Trophoblast cell (in vitro differentiated cells and primary cell): ENCODE data around the gene GSE1.

Experiments
- DNase-seq, 2 donors: peaks; one replicate each; pipeline ENCODE4 v3.0.0-alpha.2; 2016
- H2AFZ ChIP-seq: 2 replicates; pipeline ENCODE4 v1.6.1; 2013; ENCODE audit warnings: low read length, moderate library complexity, mild to moderate bottlenecking; ENCODE audit not compliant: insufficient read depth, poor library complexity
- H2AK5ac ChIP-seq: 2 replicates; pipeline ENCODE4 v1.6.1; 2013; ENCODE audit warnings: mild to moderate bottlenecking, low read length
- H2BK120ac ChIP-seq: 2 replicates; pipeline ENCODE4 v1.6.1; 2013; ENCODE audit warnings: low read length, mild to moderate bottlenecking, moderate library complexity; ENCODE audit not compliant: insufficient read depth, poor library complexity
- H2BK12ac ChIP-seq: 2 replicates; pipeline ENCODE4 v1.6.1; 2013; ENCODE audit warnings: mild to moderate bottlenecking, low read length, moderate library complexity
- H2BK5ac ChIP-seq: 2 replicates; pipeline ENCODE4 v1.6.1; 2013; ENCODE audit warnings: low read length, low read depth, moderate library complexity, mild to moderate bottlenecking; ENCODE audit not compliant: poor library complexity
- H3K14ac ChIP-seq: 2 replicates; pipeline ENCODE4 v1.6.1; 2013; ENCODE audit warnings: mild to moderate bottlenecking, low read length
- H3K18ac ChIP-seq: 2 replicates; pipeline ENCODE4 v1.6.1; 2013; ENCODE audit warnings: mild to moderate bottlenecking, low read length
- H3K23ac ChIP-seq: 2 replicates; pipeline ENCODE4 v1.6.1; 2013; ENCODE audit warnings: low read length
- H3K27ac ChIP-seq: 2 replicates; pipeline ENCODE4 v1.5.1; 2013; ENCODE audit warnings: low read depth, mild to moderate bottlenecking, inconsistent platforms, low read length, moderate library complexity
- H3K27me3 ChIP-seq: 2 replicates; pipeline ENCODE4 v1.6.1; 2013; ENCODE audit warnings: inconsistent platforms, mild to moderate bottlenecking, low read length, moderate library complexity; ENCODE audit not compliant: insufficient read depth
- H3K36me3 ChIP-seq, 2 experiments: 1 replicate in 1 of 2; 2 replicates in 1 of 2; pipeline ENCODE4 v1.6.1; 2013; ENCODE audit warnings: low read length in 2 of 2, mild to moderate bottlenecking in 2 of 2, moderate library complexity in 1 of 2; ENCODE audit not compliant: insufficient read depth in 2 of 2, control insufficient read depth in 1 of 2
- H3K4ac ChIP-seq: 2 replicates; pipeline ENCODE4 v1.6.1; 2013; ENCODE audit warnings: low read depth, mild to moderate bottlenecking, low read length, moderate library complexity
- H3K4me1 ChIP-seq, 2 experiments: 1 replicate in 1 of 2; 2 replicates in 1 of 2; pipeline ENCODE4 v1.6.1; 2013; ENCODE audit warnings: low read length in 2 of 2, mild to moderate bottlenecking in 2 of 2, moderate library complexity in 1 of 2; ENCODE audit not compliant: insufficient read depth in 2 of 2, control insufficient read depth in 1 of 2
- H3K4me2 ChIP-seq: 2 replicates; pipeline ENCODE4 v1.6.1; 2013; ENCODE audit warnings: inconsistent platforms, mild to moderate bottlenecking, low read length, moderate library complexity
- H3K4me3 ChIP-seq: 2 replicates; pipeline ENCODE4 v1.5.1; 2013; ENCODE audit warnings: mild to moderate bottlenecking, low read depth, low read length, inconsistent platforms
- H3K79me1 ChIP-seq: one replicate; pipeline ENCODE4 v1.6.1; 2013; ENCODE audit warnings: low read length
- H3K79me2 ChIP-seq: 2 replicates; pipeline ENCODE4 v1.6.1; 2013; ENCODE audit warnings: low read length, mild to moderate bottlenecking; ENCODE audit not compliant: control insufficient read depth, insufficient read depth, poor library complexity
- H3K9ac ChIP-seq: 2 replicates; pipeline ENCODE4 v1.6.1; 2013; ENCODE audit warnings: mild to moderate bottlenecking, low read length
- H3K9me3 ChIP-seq: 2 replicates; pipeline ENCODE4 v1.6.1; 2013; ENCODE audit warnings: low read depth, mild to moderate bottlenecking, control low read depth, inconsistent platforms, low read length; ENCODE audit not compliant: insufficient read depth
- H4K12ac ChIP-seq: 2 replicates; pipeline ENCODE4 v1.6.1; 2013; ENCODE audit warnings: low read depth, mild to moderate bottlenecking, low read length, moderate library complexity
- H4K8ac ChIP-seq: 2 replicates; pipeline ENCODE4 v1.6.1; 2013; ENCODE audit warnings: low read depth, mild to moderate bottlenecking, low read length, moderate library complexity
- H4K91ac ChIP-seq: one replicate; pipeline ENCODE4 v1.6.1; 2013; ENCODE audit warnings: low read depth, mild to moderate bottlenecking, low read length, moderate library complexity
- WGBS: extraction: QIAGEN DNeasy Blood & Tissue Kit; methylation state at CpG from one replicate; pipeline ENCODE4 v1.1.7; 2013; ENCODE audit warnings: missing lambda C conversion rate; ENCODE audit not compliant: insufficient read length, insufficient coverage; ENCODE audit errors: extremely low coverage; 5-methylcytosine and 5-hydroxymethylcytosine counted together

The GSE1 gene

DNA sequence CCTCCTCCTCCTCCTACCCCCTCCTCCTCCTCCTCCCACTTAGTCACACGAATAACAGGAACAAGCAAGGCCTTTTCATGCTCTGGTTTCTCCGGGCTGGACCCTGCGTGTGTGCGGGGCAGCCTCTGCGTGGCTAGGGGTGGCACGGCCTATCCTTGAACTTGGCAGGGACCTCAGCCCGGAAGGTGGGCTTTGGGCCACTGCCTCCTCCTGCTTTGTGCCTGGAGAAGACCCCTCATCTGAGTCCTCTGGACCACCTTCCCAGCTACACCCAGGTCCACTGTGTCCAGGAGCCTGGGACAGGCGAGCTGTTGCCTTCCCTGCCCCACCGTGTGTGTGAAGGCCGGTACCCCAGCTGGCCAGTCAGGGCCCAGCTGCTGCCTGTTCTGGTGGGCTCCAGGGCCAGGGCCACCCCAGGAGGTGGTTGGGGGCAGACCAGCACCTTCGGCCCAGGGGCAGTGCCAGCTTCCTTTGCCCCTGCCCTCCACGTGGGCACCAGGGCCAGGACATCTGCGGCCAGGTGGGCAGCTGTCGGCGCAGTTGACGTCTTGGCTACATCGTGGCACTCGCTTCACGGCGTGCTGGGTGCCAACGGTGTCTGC, 40.3 kb downstream of the GSE1 start:
- Histone ChIP-seq H3K4ac (no peak overlapping the region), H4K12ac (no peak overlapping the region), H2AK5ac (no peak overlapping the region), H3K4me1 (peaks cover 2% of the 10 kb centered on the region in 2 experiments), H3K23ac (no peak overlapping the region), H3K27ac (no peak overlapping the region), H3K36me3 (peaks cover 70 to 93% of the 10 kb centered on the region in 2 experiments), H3K9me3 (no peaks in the 10 kb centered on the region), H3K79me2 (no peaks in the 10 kb centered on the region), H3K14ac (no peak overlapping the region), H3K79me1 (no peaks in the 10 kb centered on the region), H3K4me2 (no peak overlapping the region), H2BK5ac (no peak overlapping the region), H3K27me3 (no peaks in the 10 kb centered on the region), H2BK120ac (no peak overlapping the region), H3K18ac (no peak overlapping the region), H4K91ac (no peak overlapping the region), H2BK12ac (no peak overlapping the region), H4K8ac (no peak overlapping the region), H3K4me3 (no peak overlapping the region), H3K9ac (no peak overlapping the region), H2AFZ (no peak overlapping the region)
- DNase-seq, result no peak
- no CpG with 5 or more reads among the region's 21 CpGs for WGBS

DNA sequence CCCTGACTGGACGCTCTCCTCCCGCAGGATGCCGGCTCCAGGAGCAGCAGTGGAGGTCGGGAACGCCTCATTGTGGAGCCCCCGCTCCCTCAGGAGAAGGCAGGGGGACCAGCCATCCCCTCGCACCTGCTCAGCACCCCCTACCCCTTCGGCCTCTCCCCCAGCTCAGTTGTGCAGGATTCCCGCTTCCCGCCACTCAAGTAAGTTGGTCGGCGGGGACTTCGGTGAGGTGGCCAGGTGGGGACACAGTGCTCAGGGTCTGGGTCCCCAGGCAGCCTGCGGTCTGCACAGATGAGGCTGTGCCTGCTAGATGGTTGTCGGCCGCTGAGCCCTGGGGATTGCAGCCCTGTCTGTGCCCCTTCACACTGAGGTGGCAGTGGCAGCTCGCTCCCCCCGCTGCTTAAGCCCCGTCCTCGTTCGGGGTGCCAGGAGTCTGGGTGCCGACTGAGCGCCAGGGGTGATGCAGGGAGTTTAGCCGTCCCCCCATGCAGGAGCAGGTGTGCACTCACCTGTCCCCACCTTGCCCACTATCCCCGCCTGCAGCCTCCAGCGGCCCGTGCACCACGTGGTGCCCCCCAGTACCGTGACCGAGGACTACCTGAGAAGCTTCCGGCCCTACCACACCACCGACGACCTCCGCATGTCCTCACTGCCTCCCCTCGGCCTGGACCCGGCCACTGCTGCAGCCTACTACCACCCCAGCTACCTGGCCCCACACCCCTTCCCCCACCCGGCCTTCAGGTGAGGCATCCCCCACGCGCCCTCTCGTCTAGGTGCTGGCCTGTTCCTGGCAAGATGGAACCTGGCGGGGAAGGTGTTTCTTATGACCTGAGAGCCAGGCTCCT, 41.4 kb downstream of the GSE1 start:
- H3K14ac ChIP-seq, result no peak overlapping the region
- no peaks in the 10 kb centered on the region for H3K9me3 ChIP-seq
- H3K18ac ChIP-seq, result peak overlapping the region; percentile 5
- H2BK120ac ChIP-seq, result no peak overlapping the region
- no peak for DNase-seq
- no CpG with 5 or more reads among the region's 41 CpGs for WGBS
- no peak overlapping the region for H2AFZ ChIP-seq
- no peak overlapping the region for H4K91ac ChIP-seq
- peaks cover 73 to 92% of the 10 kb centered on the region in 2 experiments for H3K36me3 ChIP-seq
- H3K79me2 ChIP-seq, result no peaks in the 10 kb centered on the region
- H4K8ac ChIP-seq, result no peak overlapping the region
- H3K23ac ChIP-seq, result no peak overlapping the region
- H4K12ac ChIP-seq, result no peak overlapping the region
- no peak overlapping the region for H2BK5ac ChIP-seq
- no peak overlapping the region for H2BK12ac ChIP-seq
- no peak overlapping the region for H3K9ac ChIP-seq
- H3K4me1 ChIP-seq, result no peaks in the 10 kb centered on the region
- no peak overlapping the region for H3K4ac ChIP-seq
- no peaks in the 10 kb centered on the region for H3K79me1 ChIP-seq
- H3K4me2 ChIP-seq, result no peak overlapping the region
- no peak overlapping the region for H2AK5ac ChIP-seq
- H3K4me3 ChIP-seq, result peak overlapping the region; percentile 39
- no peak overlapping the region for H3K27ac ChIP-seq
- H3K27me3 ChIP-seq, result no peaks in the 10 kb centered on the region

DNA sequence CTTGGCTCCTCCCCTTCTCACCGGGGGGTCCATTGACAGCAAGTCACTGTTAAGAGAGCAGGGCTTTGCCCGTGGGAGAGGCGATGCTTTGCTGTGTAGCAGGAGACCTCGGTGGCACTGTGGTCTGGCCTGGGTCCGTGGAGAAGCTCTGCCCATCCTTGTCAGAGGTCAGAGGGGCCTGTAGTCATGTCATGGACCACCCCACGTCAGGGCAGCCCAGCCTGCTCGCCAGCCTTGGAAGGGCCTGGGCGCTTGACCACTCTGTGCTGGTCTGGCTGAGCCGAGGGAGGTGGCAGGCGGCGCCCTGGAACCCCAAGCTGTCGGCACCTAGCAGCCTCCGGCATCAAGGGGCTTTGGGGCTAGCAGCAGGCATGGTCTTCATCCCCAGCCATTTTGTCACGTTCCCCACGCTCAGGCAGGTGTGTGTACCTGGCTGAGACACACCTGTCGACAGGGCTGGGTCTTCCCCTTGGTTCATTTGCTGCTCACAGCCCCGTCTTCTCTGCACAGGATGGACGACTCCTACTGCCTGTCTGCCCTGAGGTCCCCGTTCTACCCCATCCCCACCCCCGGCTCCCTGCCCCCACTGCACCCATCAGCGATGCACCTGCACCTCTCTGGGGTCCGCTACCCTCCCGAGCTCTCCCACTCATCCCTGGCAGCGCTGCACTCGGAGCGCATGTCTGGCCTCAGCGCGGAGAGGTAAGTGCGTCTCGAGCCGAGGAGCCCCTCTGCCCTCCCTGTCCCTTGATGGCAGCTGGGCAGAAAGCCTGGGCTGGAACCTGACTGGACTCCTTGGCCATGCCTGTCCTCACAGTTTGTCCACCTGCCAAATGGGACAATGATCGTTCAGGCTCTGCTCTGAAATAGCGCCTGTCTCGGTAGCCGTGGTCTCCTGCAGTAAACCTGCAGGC, 42.4 kb downstream of the GSE1 start:
- Histone ChIP-seq H3K14ac (no peak overlapping the region), H3K36me3 (peaks cover 74 to 89% of the 10 kb centered on the region in 2 experiments), H2AK5ac (no peak overlapping the region), H3K23ac (no peak overlapping the region), H3K4ac (no peak overlapping the region), H2BK120ac (no peak overlapping the region), H3K9ac (no peak overlapping the region), H3K27ac (no peak overlapping the region), H2BK12ac (no peak overlapping the region), H2AFZ (no peak overlapping the region), H3K18ac (no peak overlapping the region), H3K4me3 (no peak overlapping the region), H4K8ac (no peak overlapping the region), H3K4me1 (no peaks in the 10 kb centered on the region), H3K4me2 (no peak overlapping the region), H4K91ac (no peak overlapping the region), H3K79me2 (no peaks in the 10 kb centered on the region), H3K27me3 (no peaks in the 10 kb centered on the region), H2BK5ac (no peak overlapping the region), H3K79me1 (no peaks in the 10 kb centered on the region), H4K12ac (no peak overlapping the region), H3K9me3 (no peaks in the 10 kb centered on the region)
- no CpG with 5 or more reads among the region's 35 CpGs for WGBS
- DNase-seq, result no peak
